ENCODE results near the gene JUND.

Gene JUND

GRCh38 chr19:18310118-18310909 lies 28.9 kb upstream of the JUND start:
- POLR2A ChIA-PET: interaction anchor here (0.8 to 0.9 kb wide), 2 partner anchors 29 to 31 kb away, joined by 3 read pairs; partner anchors contain the start of gene JUND
- DNase-seq (ENCODE audit: extremely low spot score): no peak
- TF ChIP-seq CTCF (IDR thresholded peaks at IDR 0.05; ENCODE audit: control extremely low read depth, extremely low read depth, low read depth, missing control alignments): no peak
- CTCF ChIA-PET: interaction anchor here (1.3 to 2.6 kb wide), 3 partner anchors 18 to 31 kb away, joined by 3 to 16 read pairs (median 7); no protein-coding TSS in a partner anchor

GRCh38 chr19:18309525-18310064 lies 28.2 kb upstream of the JUND start:
- ChIA-PET CTCF (interaction anchor here (1.3 to 2.6 kb wide), 4 partner anchors 13 to 30 kb away, joined by 3 to 16 read pairs (median 9); partner anchors contain the start of gene LSM4), POLR2A (interaction anchor here (0.8 to 1.9 kb wide), 3 partner anchors 28 to 30 kb away, joined by 3 to 10 read pairs (median 3); partner anchors contain the start of gene JUND)
- DNase-seq (ENCODE audit: extremely low spot score): peak; percentile 7
- no peak for TF ChIP-seq CTCF (IDR thresholded peaks at IDR 0.05; ENCODE audit: control extremely low read depth, extremely low read depth, low read depth, missing control alignments)

- DNase-seq (ENCODE audit: extremely low spot score): peak; percentile 4
- TF ChIP-seq CTCF (IDR thresholded peaks at IDR 0.05; ENCODE audit: control extremely low read depth, extremely low read depth, low read depth, missing control alignments): no peak
- ChIA-PET POLR2A (interaction anchor here (1.5 to 1.9 kb wide), 3 partner anchors 27 to 31 kb away, joined by 3 to 10 read pairs (median 5); partner anchors contain the start of gene JUND), CTCF (interaction anchor here (1.0 to 1.7 kb wide), 2 partner anchors 13 to 20 kb away, joined by 4 to 11 read pairs; partner anchors contain the start of gene LSM4)
Measured at GRCh38 chr19:18308948-18309325, 27.5 kb upstream of the JUND start.

- TF ChIP-seq CTCF (IDR thresholded peaks at IDR 0.05; ENCODE audit: control extremely low read depth, extremely low read depth, low read depth, missing control alignments): no peak
- ChIA-PET CTCF (interaction anchor here (1.0 to 1.7 kb wide), 3 partner anchors 14 to 20 kb away, joined by 3 to 11 read pairs (median 4); partner anchors contain the start of gene LSM4), POLR2A (interaction anchor here (0.6 to 1.9 kb wide), 4 partner anchors 27 to 80 kb away, joined by 3 to 10 read pairs (median 4); partner anchors contain the start of gene JUND)
Measured at GRCh38 chr19:18308051-18308947, 26.9 kb upstream of the JUND start.

GRCh38 chr19:18307271-18307681 lies 25.9 kb upstream of the JUND start:
- no peak for TF ChIP-seq CTCF (IDR thresholded peaks at IDR 0.05; ENCODE audit: control extremely low read depth, extremely low read depth, low read depth, missing control alignments)
- ChIA-PET POLR2A (interaction anchor here (1.4 kb wide), 1 partner anchor 26 kb away, joined by 11 read pairs; the partner anchor contains the start of gene JUND), CTCF (interaction anchor here (1.3 to 1.4 kb wide), 4 partner anchors 15 to 55 kb away, joined by 3 to 10 read pairs (median 6); partner anchors contain the start of gene LSM4)
- DNase-seq (ENCODE audit: extremely low spot score): no peak

More at GRCh38 chr19:18308051-18308947, 26.9 kb upstream of the JUND start:
- peak; percentile 10 for DNase-seq (ENCODE audit: extremely low spot score)
